ENCODE data around the gene CDH11. TPM values are rescaled to one million over a fixed set of nuclear protein-coding genes. Genes with fewer than 3 reads are reported as not detected.

CDH11 gene
- total RNA-seq, 1 experiment from 2014 or later, result 5.4 TPM

- no peak overlapping the region for H3K4me2 ChIP-seq (ENCODE audit: insufficient read depth, insufficient read length, low read length)
- no peak overlapping the region for H3K4ac ChIP-seq (ENCODE audit: low read depth, low read length)
- H3K23me2 ChIP-seq (ENCODE audit: insufficient read length, low read depth, low read length, poor library complexity, severe bottlenecking), result no peaks in the 10 kb centered on the region
- H3K79me2 ChIP-seq (ENCODE audit: insufficient read depth, low read length), result no peaks in the 10 kb centered on the region
- no peak overlapping the region for H2BK12ac ChIP-seq (ENCODE audit: insufficient read length, low read depth, low read length)
- no peak overlapping the region for H4K91ac ChIP-seq (ENCODE audit: insufficient read length, low read depth, low read length)
- Mint-ChIP-seq H3K9me3 (no peaks in the 10 kb centered on the region), H3K36me3 (ENCODE audit: insufficient read depth in 1 of 3, low read depth in 3 of 3) (no peaks in the 10 kb centered on the region; a peak in 1 of 7 replicates), H3K27me3 (ENCODE audit: low read depth) (peaks cover 3% of the 10 kb centered on the region; the same call in 1 of the 2 replicates), H3K27ac (no peak overlapping the region), H3K4me1 (peaks cover 13 to 15% of the 10 kb centered on the region in 2 experiments), H3K4me3 (no peak overlapping the region)
- no peak overlapping the region for H3T11ph ChIP-seq (ENCODE audit: low read length)
- no peaks in the 10 kb centered on the region for H3K9me3 ChIP-seq (ENCODE audit: control insufficient read depth, low read depth, low read length)
- H3K18ac ChIP-seq (ENCODE audit: insufficient read length, low read depth, low read length), result no peak overlapping the region
- no peak for TF ChIP-seq CTCF (conservative IDR thresholded peaks at IDR 0.05)
- H3K27ac ChIP-seq (ENCODE audit: insufficient read length, low read depth, low read length), result no peak overlapping the region
- no peaks in the 10 kb centered on the region for H3K27me3 ChIP-seq (ENCODE audit: insufficient read depth, low read length)
- no peaks in the 10 kb centered on the region; the same call in 1 of the 2 replicates for H3K4me1 ChIP-seq (ENCODE audit: insufficient read depth, low read length)
- H4K20me1 ChIP-seq (ENCODE audit: control insufficient read depth, insufficient read depth, insufficient read length), result no peaks in the 10 kb centered on the region
- no peak overlapping the region for H2AK5ac ChIP-seq (ENCODE audit: insufficient read length, low read length)
- no peak overlapping the region for H2BK120ac ChIP-seq (ENCODE audit: low read depth, low read length, poor library complexity, severe bottlenecking)
- H3K56ac ChIP-seq (ENCODE audit: insufficient read length, low read depth, low read length), result no peak overlapping the region
- H2AFZ ChIP-seq (ENCODE audit: low read length), result no peak overlapping the region
- no peak overlapping the region for H2BK20ac ChIP-seq (ENCODE audit: low read depth, low read length, poor library complexity, severe bottlenecking)
- no peak overlapping the region for H3K23ac ChIP-seq (ENCODE audit: insufficient read length, low read depth, low read length)
- no peak overlapping the region for H4K5ac ChIP-seq (ENCODE audit: insufficient read length, low read depth, low read length)
- no peaks in the 10 kb centered on the region for H3K79me1 ChIP-seq (ENCODE audit: insufficient read depth, low read depth, low read length, poor library complexity, severe bottlenecking)
- H4K8ac ChIP-seq (replicated peaks; ENCODE audit: insufficient read length, low read depth, low read length), result no peak overlapping the region
- no peak for DNase-seq
- no peak overlapping the region for H3K9ac ChIP-seq (ENCODE audit: extremely low read depth, insufficient read length, low read length)
- H2BK15ac ChIP-seq (ENCODE audit: low read depth, low read length), result no peak overlapping the region
- no peak overlapping the region for H3K14ac ChIP-seq (ENCODE audit: insufficient read depth, low read length)
- H2BK5ac ChIP-seq (ENCODE audit: insufficient read length, low read length), result no peak overlapping the region
- WGBS (ENCODE audit: extremely low coverage, insufficient read length, low lambda C conversion rate), result no CpG with 5 or more reads among the region's 4 CpGs
Measured at GRCh38 chr16:65069065-65069464, 52.8 kb downstream of the CDH11 start.
